Measurements from ENCODE around the gene PCGF3. TPM values are rescaled to one million over a fixed set of nuclear protein-coding genes. Genes with fewer than 3 reads are reported as not detected.

PCGF3 gene
- total RNA-seq, 4 donors from 2014 or later, result 56.5 to 256 (median 97.2) TPM

DNA sequence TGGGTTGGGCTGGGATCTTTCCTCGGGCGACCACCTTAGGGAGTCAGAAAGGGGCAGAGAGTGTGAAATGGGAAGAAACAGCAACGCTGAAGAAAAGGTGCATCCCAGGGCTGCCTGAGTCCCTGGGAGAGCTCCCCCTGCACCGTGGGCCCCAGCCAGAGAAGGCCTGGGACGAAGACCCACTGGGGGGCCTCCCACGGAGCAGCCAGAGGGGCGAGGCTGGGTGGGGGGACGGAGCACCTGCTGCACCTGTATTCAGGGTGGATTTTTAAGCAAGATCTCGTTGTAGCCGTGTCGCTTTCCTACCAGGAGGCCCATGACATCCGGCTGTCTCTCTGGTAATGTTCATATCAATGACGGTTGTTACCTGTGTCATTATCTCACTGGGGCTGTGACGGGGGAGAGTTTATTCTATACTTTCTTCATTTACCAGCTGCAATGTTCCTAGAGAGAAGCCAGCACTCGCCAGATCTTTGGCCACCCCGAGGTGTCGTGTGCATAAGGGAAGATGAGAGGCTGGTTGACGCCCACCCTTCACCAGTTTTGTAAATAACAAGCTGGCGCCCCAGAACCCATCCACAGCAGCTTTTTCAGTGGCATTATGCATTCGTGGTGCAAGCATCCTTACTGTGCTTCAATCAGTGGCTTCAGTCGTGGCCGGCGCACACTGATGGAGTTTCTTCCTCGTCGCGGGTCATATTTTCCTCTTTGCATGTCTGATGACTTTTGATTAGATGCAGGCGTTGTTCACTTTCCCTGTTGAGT lies 5.6 kb upstream of the PCGF3 start:
- no peaks in the 10 kb centered on the region for H3K9me3 ChIP-seq
- no peaks in the 10 kb centered on the region for H3K27me3 ChIP-seq
- intact Hi-C loops (cut with DNase I; ENCODE audit: low total_unique reads) (no loop called here), in situ Hi-C loops (cut with MboI; ENCODE audit: low pct_ligation_motif_present in 1 of 4, low pct_unique_long_range_greater_than_20kb in 1 of 4, low sequenced_read_pairs in 3 of 4) (no loop called here)
- H3K27ac ChIP-seq, result peak overlapping the region; percentile 26 to 66 (median 38)
- TF ChIP-seq POLR2A (IDR thresholded peaks at IDR 0.05) (no peak), POLR2AphosphoS5 (IDR thresholded peaks at IDR 0.05) (no peak), EP300 (IDR thresholded peaks at IDR 0.05; ENCODE audit: low read depth) (no peak)
- TF ChIP-seq, protein P1, sequence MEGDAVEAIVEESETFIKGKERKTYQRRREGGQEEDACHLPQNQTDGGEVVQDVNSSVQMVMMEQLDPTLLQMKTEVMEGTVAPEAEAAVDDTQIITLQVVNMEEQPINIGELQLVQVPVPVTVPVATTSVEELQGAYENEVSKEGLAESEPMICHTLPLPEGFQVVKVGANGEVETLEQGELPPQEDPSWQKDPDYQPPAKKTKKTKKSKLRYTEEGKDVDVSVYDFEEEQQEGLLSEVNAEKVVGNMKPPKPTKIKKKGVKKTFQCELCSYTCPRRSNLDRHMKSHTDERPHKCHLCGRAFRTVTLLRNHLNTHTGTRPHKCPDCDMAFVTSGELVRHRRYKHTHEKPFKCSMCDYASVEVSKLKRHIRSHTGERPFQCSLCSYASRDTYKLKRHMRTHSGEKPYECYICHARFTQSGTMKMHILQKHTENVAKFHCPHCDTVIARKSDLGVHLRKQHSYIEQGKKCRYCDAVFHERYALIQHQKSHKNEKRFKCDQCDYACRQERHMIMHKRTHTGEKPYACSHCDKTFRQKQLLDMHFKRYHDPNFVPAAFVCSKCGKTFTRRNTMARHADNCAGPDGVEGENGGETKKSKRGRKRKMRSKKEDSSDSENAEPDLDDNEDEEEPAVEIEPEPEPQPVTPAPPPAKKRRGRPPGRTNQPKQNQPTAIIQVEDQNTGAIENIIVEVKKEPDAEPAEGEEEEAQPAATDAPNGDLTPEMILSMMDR (IDR thresholded peaks at IDR 0.05), result no peak
- DNase-seq, result no peak
- H3K4me3 ChIP-seq, result no peak overlapping the region
- peaks cover 0 to 3% (median 2%) of the 10 kb centered on the region in 4 donors for H3K4me1 ChIP-seq
- no peaks in the 10 kb centered on the region for H3K36me3 ChIP-seq
- WGBS, 2 donors (ENCODE audit: low coverage in 1 of 2), result 80 to 84% methylated on average over 5 to 27 of the region's 27 CpGs

DNA sequence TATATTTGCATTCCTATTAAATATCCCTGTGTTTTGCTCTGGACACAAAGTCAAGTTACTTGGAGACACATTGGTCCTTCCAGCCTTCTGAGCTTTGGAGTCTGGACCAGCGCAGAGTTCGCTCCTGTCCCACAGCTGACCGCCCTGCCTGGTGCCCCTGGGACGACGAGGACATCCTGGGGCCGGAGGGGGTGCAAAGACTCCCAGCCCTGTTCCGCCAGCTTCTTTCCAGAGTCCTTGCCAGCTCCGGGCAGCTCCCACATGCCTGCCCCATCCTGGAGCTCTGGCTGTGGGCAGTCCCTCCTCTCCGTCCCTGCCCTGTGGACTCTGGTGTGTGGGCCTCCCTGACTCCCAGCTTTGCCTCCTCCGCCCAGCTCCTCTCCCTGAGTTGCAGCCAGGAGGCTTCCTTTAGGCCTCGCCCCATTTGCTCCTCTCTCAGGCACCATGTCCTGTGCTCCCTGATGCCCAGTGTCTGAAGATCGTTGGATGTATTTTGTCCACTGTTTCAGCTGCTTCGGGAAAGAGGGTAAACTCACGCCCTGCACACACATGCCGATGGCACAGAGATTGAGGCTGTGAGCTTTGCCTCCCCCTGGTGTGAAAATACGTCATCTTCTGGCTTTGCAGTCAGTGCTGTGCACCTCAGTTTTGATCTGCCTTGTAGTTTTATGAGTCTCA lies 4.9 kb upstream of the PCGF3 start:
- Histone ChIP-seq H3K27me3 (no peaks in the 10 kb centered on the region), H3K9me3 (no peaks in the 10 kb centered on the region), H3K36me3 (no peaks in the 10 kb centered on the region), H3K4me3 (no peak overlapping the region), H3K4me1 (peaks cover 0 to 6% (median 5%) of the 10 kb centered on the region in 4 donors), H3K27ac (no peak overlapping the region)
- intact Hi-C loops (cut with DNase I; ENCODE audit: low total_unique reads) (no loop called here), in situ Hi-C loops (cut with MboI; ENCODE audit: low pct_ligation_motif_present in 1 of 4, low pct_unique_long_range_greater_than_20kb in 1 of 4, low sequenced_read_pairs in 3 of 4) (no loop called here)
- DNase-seq, result no peak
- 71% methylated on average over 16 of the region's 16 CpGs; no CpG with 5 or more reads in 1 of the 2 donors for WGBS, 2 donors (ENCODE audit: low coverage in 1 of 2)
- TF ChIP-seq EP300 (IDR thresholded peaks at IDR 0.05; ENCODE audit: low read depth) (no peak), POLR2AphosphoS5 (IDR thresholded peaks at IDR 0.05) (no peak), POLR2A (IDR thresholded peaks at IDR 0.05) (no peak)
- TF ChIP-seq, protein P1 (IDR thresholded peaks at IDR 0.05), result no peak

DNA sequence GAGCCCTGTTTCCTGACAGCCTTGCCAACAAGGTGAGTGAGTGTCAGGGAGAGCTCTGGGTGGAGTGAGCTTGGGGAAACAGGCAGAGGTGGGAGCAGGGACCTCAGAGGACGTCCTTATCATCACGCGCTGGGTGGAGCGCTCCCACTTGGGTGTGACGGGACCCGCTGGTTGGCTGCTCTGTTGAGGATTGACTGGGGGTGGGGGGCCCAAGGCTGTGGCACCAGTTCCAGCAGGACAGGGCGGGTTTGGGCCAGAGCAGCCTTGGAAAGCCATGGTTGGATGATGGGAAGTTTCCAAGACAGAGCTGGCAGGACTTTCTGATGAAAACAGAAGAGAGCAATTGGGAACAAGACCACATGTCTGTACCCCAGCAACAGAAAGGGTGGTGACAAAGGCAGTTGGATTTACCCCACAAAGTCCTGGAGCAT lies 3.0 kb upstream of the PCGF3 start:
- TF ChIP-seq EP300 (IDR thresholded peaks at IDR 0.05; ENCODE audit: low read depth) (no peak), POLR2AphosphoS5 (IDR thresholded peaks at IDR 0.05) (no peak), POLR2A (IDR thresholded peaks at IDR 0.05) (no peak)
- TF ChIP-seq, protein P1 (IDR thresholded peaks at IDR 0.05), result no peak
- Histone ChIP-seq H3K4me1 (peaks cover 10 to 18% (median 13%) of the 10 kb centered on the region in 4 donors), H3K27me3 (no peaks in the 10 kb centered on the region), H3K27ac (no peak overlapping the region), H3K36me3 (no peaks in the 10 kb centered on the region), H3K4me3 (no peak overlapping the region), H3K9me3 (no peaks in the 10 kb centered on the region)
- no peak for DNase-seq
- in situ Hi-C loops (cut with MboI; ENCODE audit: low pct_ligation_motif_present in 1 of 4, low pct_unique_long_range_greater_than_20kb in 1 of 4, low sequenced_read_pairs in 3 of 4) (no loop called here), intact Hi-C loops (cut with DNase I; ENCODE audit: low total_unique reads) (no loop called here)
- 85% methylated on average over 7 of the region's 7 CpGs; no CpG with 5 or more reads in 1 of the 2 donors for WGBS, 2 donors (ENCODE audit: low coverage in 1 of 2)

All from transverse colon (tissue), 4 donors.